H1 (cell line): Measurements from ENCODE around the gene ANKFN1. TPM values are rescaled to one million over a fixed set of nuclear protein-coding genes. Genes with fewer than 3 reads are reported as not detected.

Source experiments
- CTCF ChIA-PET: fragments of 300-600 bp; sonication (Branson Sonifier 250); formaldehyde crosslinking; loops from one replicate; lab custom pipeline; 2021; ENCODE audit not compliant: partially characterized antibody; lab: Charles Lee
- POLR2A ChIA-PET: fragments of 300-600 bp; sonication (Branson Sonifier 250); formaldehyde crosslinking; loops from one replicate; lab custom pipeline; 2021; ENCODE audit warnings: inconsistent platforms; ENCODE audit not compliant: partially characterized antibody; lab: Charles Lee
- DNase-seq, 2 experiments: peaks; one replicate each; pipeline versions ENCODE4 v3.0.0 to v3.0.0-alpha.2; 2010 to 2022; ENCODE audit warnings: low spot score in 2 of 2, low read depth in 1 of 2, mixed read lengths in 1 of 2
- FAIRE-seq: peaks from 2 replicates; lab custom pipeline; 2011; peaks lifted over from hg19 to GRCh38; lab: Jason Lieb, UNC
- H2AFZ ChIP-seq: 2 replicates; pipeline ENCODE4 v1.8.1; 2012; ENCODE audit warnings: low read length, inconsistent platforms
- H2AK5ac ChIP-seq: 2 replicates; pipeline ENCODE4 v1.6.1; 2013; ENCODE audit warnings: low read depth, low read length
- H2BK120ac ChIP-seq: replicated peaks from 2 replicates; pipeline ENCODE3; 2013; ENCODE audit warnings: low read depth, low read length, inconsistent platforms
- H2BK12ac ChIP-seq: 2 replicates; pipeline ENCODE4 v1.6.1; 2013; ENCODE audit warnings: low read depth, low read length
- H2BK15ac ChIP-seq: 2 replicates; pipeline ENCODE4 v1.6.1; 2013; ENCODE audit warnings: low read length
- H2BK20ac ChIP-seq: 2 replicates; pipeline ENCODE4 v1.6.1; 2013; ENCODE audit warnings: low read length
- H2BK5ac ChIP-seq: 2 replicates; pipeline ENCODE4 v1.6.1; 2013; ENCODE audit warnings: low read depth, low read length
- H3K14ac ChIP-seq: 2 replicates; pipeline ENCODE4 v1.6.1; 2013; ENCODE audit warnings: inconsistent platforms; ENCODE audit not compliant: insufficient read length
- H3K18ac ChIP-seq: 2 replicates; pipeline ENCODE4 v1.6.1; 2013; ENCODE audit warnings: low read length; ENCODE audit errors: extremely low read depth
- H3K23ac ChIP-seq: 2 replicates; pipeline ENCODE4 v1.6.1; 2013; ENCODE audit warnings: inconsistent platforms; ENCODE audit not compliant: insufficient read length
- H3K23me2 ChIP-seq: 2 replicates; pipeline ENCODE4 v1.6.1; 2013; ENCODE audit warnings: low read depth, low read length
- H3K27ac ChIP-seq: 2 replicates; pipeline ENCODE4 v1.6.1; 2011; ENCODE audit warnings: low read depth, low read length, inconsistent platforms
- H3K27me3 ChIP-seq, 4 experiments: replicated peaks in 1 of 4; 1 replicate in 1 of 4; 2 replicates in 3 of 4; pipeline versions ENCODE4 v1.6.1 to v1.8.1; 2011 to 2013; ENCODE audit warnings: low read length in 3 of 4, mild to moderate bottlenecking in 3 of 4, inconsistent platforms in 2 of 4, mixed read lengths in 2 of 4, moderate library complexity in 1 of 4; ENCODE audit not compliant: control insufficient read depth in 3 of 4, insufficient read depth in 3 of 4; ENCODE audit errors: extremely low read depth in 1 of 4
- H3K36me3 ChIP-seq, 4 experiments: 2 replicates each; pipeline versions ENCODE4 v1.6.1 to v1.8.1; 2011 to 2013; ENCODE audit warnings: mild to moderate bottlenecking in 4 of 4, low read length in 3 of 4, moderate library complexity in 2 of 4, control low read depth in 1 of 4, inconsistent platforms in 1 of 4; ENCODE audit not compliant: insufficient read depth in 4 of 4, control insufficient read depth in 2 of 4
- H3K4ac ChIP-seq: replicated peaks from 2 replicates; pipeline ENCODE3; 2013; ENCODE audit warnings: low read length, low read depth, mixed read lengths, inconsistent platforms; ENCODE audit not compliant: insufficient read length
- H3K4me1 ChIP-seq, 4 experiments: replicated peaks in 1 of 4; 1 replicate in 1 of 4; 2 replicates in 3 of 4; pipeline versions ENCODE4 v1.6.1 to v1.8.1; 2011 to 2013; ENCODE audit warnings: low read length in 3 of 4, inconsistent platforms in 2 of 4, mixed read lengths in 1 of 4; ENCODE audit not compliant: insufficient read depth in 4 of 4, control insufficient read depth in 3 of 4
- H3K4me2 ChIP-seq, 2 experiments: 2 replicates each; pipeline versions ENCODE4 v1.6.1 to v1.8.1; 2011 to 2013; ENCODE audit warnings: low read depth in 2 of 2, low read length in 2 of 2, control low read depth in 1 of 2, inconsistent platforms in 1 of 2, mild to moderate bottlenecking in 1 of 2; ENCODE audit not compliant: insufficient read depth in 1 of 2
- H3K4me3 ChIP-seq, 4 experiments: fragments of 200-600, 300-600 bp in 1 of 4; sonication (generic), shearing (Covaris generic), sonication (Bioruptor Twin) in 1 of 4; 2 replicates each; pipeline versions ENCODE4 v1.5.1 to v1.8.1; 2011 to 2016; ENCODE audit warnings: low read length in 4 of 4, low read depth in 3 of 4, control low read depth in 2 of 4, inconsistent platforms in 2 of 4, mild to moderate bottlenecking in 2 of 4, mixed read lengths in 1 of 4, moderate library complexity in 1 of 4; ENCODE audit not compliant: insufficient read depth in 2 of 4; ENCODE audit errors: extremely low read depth in 1 of 4
- H3K56ac ChIP-seq: replicated peaks from 2 replicates; pipeline ENCODE3; 2013; ENCODE audit warnings: low read depth, mild to moderate bottlenecking, mixed read lengths, low read length, inconsistent platforms; ENCODE audit not compliant: insufficient read length
- H3K79me1 ChIP-seq: 2 replicates; pipeline ENCODE4 v1.6.1; 2013; ENCODE audit warnings: low read depth, low read length, control low read depth
- H3K79me2 ChIP-seq, 2 experiments: 2 replicates each; pipeline versions ENCODE4 v1.6.1 to v1.8.1; 2012 to 2013; ENCODE audit warnings: low read length in 2 of 2, mild to moderate bottlenecking in 2 of 2, inconsistent platforms in 1 of 2; ENCODE audit not compliant: insufficient read depth in 2 of 2, control insufficient read depth in 1 of 2
- H3K9ac ChIP-seq, 4 experiments: replicated peaks in 1 of 4; 1 replicate in 1 of 4; 2 replicates in 3 of 4; pipeline versions ENCODE4 v1.6.1 to v1.8.1; 2011 to 2013; ENCODE audit warnings: low read depth in 3 of 4, low read length in 3 of 4, control low read depth in 2 of 4, mild to moderate bottlenecking in 2 of 4, moderate library complexity in 2 of 4, inconsistent platforms in 1 of 4; ENCODE audit errors: extremely low read depth in 1 of 4
- H3K9me3 ChIP-seq, 2 experiments: 2 replicates each; pipeline versions ENCODE4 v1.6.1 to v1.8.1; 2012 to 2013; ENCODE audit warnings: mild to moderate bottlenecking in 2 of 2, moderate library complexity in 2 of 2, control low read depth in 1 of 2, inconsistent platforms in 1 of 2, low read depth in 1 of 2, low read length in 1 of 2, mixed read lengths in 1 of 2; ENCODE audit not compliant: insufficient read depth in 2 of 2
- H4K20me1 ChIP-seq, 2 experiments: replicated peaks in 1 of 2; 2 replicates each; pipeline versions ENCODE3 to v1.8.1; 2011 to 2013; ENCODE audit warnings: inconsistent platforms in 2 of 2, low read length in 2 of 2, mild to moderate bottlenecking in 1 of 2; ENCODE audit not compliant: insufficient read depth in 2 of 2, control insufficient read depth in 1 of 2
- H4K5ac ChIP-seq: 2 replicates; pipeline ENCODE4 v1.6.1; 2013; ENCODE audit warnings: low read length, low read depth, mixed read lengths, inconsistent platforms; ENCODE audit not compliant: insufficient read length
- H4K8ac ChIP-seq: 2 replicates; pipeline ENCODE4 v1.8.0; 2013; ENCODE audit warnings: mild to moderate bottlenecking, moderate library complexity, low read length, inconsistent platforms; ENCODE audit not compliant: insufficient read depth; ENCODE audit errors: extremely low read depth
- H4K91ac ChIP-seq: replicated peaks from 2 replicates; pipeline ENCODE3; 2013; ENCODE audit warnings: low read length, mixed read lengths, inconsistent platforms; ENCODE audit not compliant: insufficient read length
- BCL11A ChIP-seq, 2 experiments: IDR thresholded peaks; one replicate each; pipeline ENCODE4 v1.6.1; 2011; ENCODE audit warnings: low read depth in 2 of 2, low read length in 2 of 2, mild to moderate bottlenecking in 2 of 2
- BRCA1 ChIP-seq: IDR thresholded peaks from 2 replicates; pipeline ENCODE4 v1.6.1; 2012; ENCODE audit warnings: low read depth, low read length, improper control_type of control experiment
- CBX8 ChIP-seq: fragments of 300-800, 300-1000 bp; sonication (generic); IDR thresholded peaks from 2 replicates; pipeline ENCODE4 v1.7.1; 2016; ENCODE audit warnings: low read depth, low read length, borderline replicate concordance
- EP300 ChIP-seq, 2 experiments: IDR thresholded peaks; 1 replicate in 1 of 2; 2 replicates in 1 of 2; pipeline ENCODE4 v1.6.1; 2011 to 2012; ENCODE audit warnings: low read depth in 2 of 2, low read length in 2 of 2, mild to moderate bottlenecking in 2 of 2, borderline replicate concordance in 1 of 2, inconsistent platforms in 1 of 2, moderate library complexity in 1 of 2
- HDAC2 ChIP-seq, 2 experiments: fragments of 300-600 bp in 1 of 2; sonication (generic) in 1 of 2; IDR thresholded peaks; 2 replicates each; pipeline ENCODE4 v1.6.1; 2011 to 2012; ENCODE audit warnings: low read depth in 2 of 2, low read length in 2 of 2, mild to moderate bottlenecking in 2 of 2, moderate library complexity in 2 of 2, borderline replicate concordance in 1 of 2, inconsistent platforms in 1 of 2
- NANOG ChIP-seq: IDR thresholded peaks from 2 replicates; pipeline ENCODE4 v1.6.1; 2011; ENCODE audit warnings: low read length, low read depth, mild to moderate bottlenecking, inconsistent platforms; ENCODE audit not compliant: insufficient read depth, poor library complexity, severe bottlenecking
- POLR2AphosphoS5 ChIP-seq: IDR thresholded peaks from 2 replicates; pipeline ENCODE4 v1.6.1; 2011; ENCODE audit warnings: low read depth, low read length
- RBBP5 ChIP-seq: IDR thresholded peaks from 2 replicates; pipeline ENCODE4 v1.7.1; 2012; ENCODE audit warnings: low read depth, mild to moderate bottlenecking, inconsistent platforms, low read length, moderate library complexity, borderline replicate concordance
- RXRA ChIP-seq: IDR thresholded peaks from 2 replicates; pipeline ENCODE4 v1.6.1; 2011; ENCODE audit warnings: low read depth, mild to moderate bottlenecking, low read length, moderate library complexity; ENCODE audit not compliant: insufficient read depth
- SIRT6 ChIP-seq: IDR thresholded peaks from one replicate; pipeline ENCODE4 v1.7.1; 2012; ENCODE audit warnings: low read length, inconsistent platforms
- SP1 ChIP-seq: IDR thresholded peaks from 2 replicates; pipeline ENCODE4 v1.6.1; 2011; ENCODE audit warnings: low read depth, low read length
- SP2 ChIP-seq: IDR thresholded peaks from 2 replicates; pipeline ENCODE4 v1.6.1; 2012; ENCODE audit warnings: mild to moderate bottlenecking, low read length, inconsistent platforms
- SP4 ChIP-seq: IDR thresholded peaks from 2 replicates; pipeline ENCODE4 v1.6.1; 2012; ENCODE audit warnings: low read length, inconsistent platforms
- YY1 ChIP-seq: IDR thresholded peaks from 2 replicates; pipeline ENCODE4 v1.6.1; 2011; ENCODE audit warnings: low read depth, mild to moderate bottlenecking, low read length
- WGBS, 2 experiments: shearing (Covaris generic) in 1 of 2; methylation state at CpG; one replicate each; pipeline versions ENCODE4 v1.1.6 to v1.1.7; 2013 to 2015; ENCODE audit warnings: low lambda C conversion rate in 2 of 2, mixed read lengths in 2 of 2, inconsistent platforms in 1 of 2, low coverage in 1 of 2, missing lambda C conversion rate in 1 of 2; ENCODE audit not compliant: insufficient replicate concordance in 2 of 2, insufficient coverage in 1 of 2, insufficient read length in 1 of 2; ENCODE audit errors: extremely low coverage in 1 of 2, missing lambda C conversion rate in 1 of 2; 5-methylcytosine and 5-hydroxymethylcytosine counted together
- polyA plus RNA-seq, 7 experiments: library from polyadenylated mRNA; depleted of rRNA in 3 of 7; stranded (reverse) in 5 of 7; unstranded in 2 of 7; fragments of >200 nt in 5 of 7; fragments of 200-250 nt in 2 of 7; gene quantifications; 1 replicate in 5 of 7; 2 replicates in 1 of 7; 4 replicates in 1 of 7; pipeline versions ENCODE4 v1.2.1 to v1.2.3, GENCODE V29; 2011 to 2013; ENCODE audit warnings: missing spikeins in 2 of 7, mixed read lengths in 2 of 7
- total RNA-seq: library from RNA; stranded (reverse); fragmentation: NEBNext Ultra II Directional; extraction: Animal tissue kit (Norgen Biotek cat#: 25700); gene quantifications from 2 replicates; pipeline ENCODE4 v1.2.1, GENCODE V29; 2021

ANKFN1 gene
- total and polyA plus RNA-seq, 2 of the 8 experiments (the other 6 are each of a cell fraction or from before 2014, with no cell fraction given): not detected

DNA sequence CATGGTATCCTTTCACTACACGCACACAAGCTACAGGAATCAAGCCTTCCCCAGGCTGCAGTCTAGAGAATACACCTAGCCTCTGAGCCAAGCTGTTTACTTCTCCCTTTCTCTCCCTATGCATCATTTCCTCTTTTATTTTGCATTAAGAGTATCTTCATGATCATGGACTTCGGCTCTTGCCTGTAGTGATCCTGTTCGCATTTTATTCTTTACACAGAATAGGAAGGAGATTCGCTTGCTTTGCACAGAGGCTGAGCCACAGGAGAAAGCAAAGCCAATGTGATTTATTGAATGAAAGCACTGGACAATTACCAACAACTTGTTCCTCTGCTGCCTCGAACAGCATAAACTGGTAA lies 172.7 kb downstream of the ANKFN1 start:
- Histone ChIP-seq H3K79me2 (no peaks in the 10 kb centered on the region), H4K20me1 (no peaks in the 10 kb centered on the region), H4K5ac (no peak overlapping the region), H3K4me2 (no peak overlapping the region), H3K4me3 (no peak overlapping the region), H3K27ac (no peak overlapping the region; the same call in 1 of the 2 replicates), H3K23ac (no peak overlapping the region), H3K9me3 (no peaks in the 10 kb centered on the region), H2BK12ac (no peak overlapping the region), H3K18ac (no peak overlapping the region), H2AK5ac (no peak overlapping the region), H3K56ac (no peak overlapping the region), H3K14ac (no peak overlapping the region), H4K8ac (no peak overlapping the region), H3K4me1 (no peaks in the 10 kb centered on the region), H3K36me3 (no peaks in the 10 kb centered on the region), H3K27me3 (no peaks in the 10 kb centered on the region), H4K91ac (no peak overlapping the region), H2BK20ac (no peak overlapping the region), H3K4ac (no peak overlapping the region), H3K9ac (no peak overlapping the region), H2BK120ac (no peak overlapping the region), H2BK15ac (no peak overlapping the region), H3K79me1 (no peaks in the 10 kb centered on the region), H2BK5ac (no peak overlapping the region), H2AFZ (no peak overlapping the region), H3K23me2 (no peaks in the 10 kb centered on the region)
- 98% methylated on average over 5 of the region's 5 CpGs; no CpG with 5 or more reads in 1 of the 2 experiments for WGBS, 2 experiments
- DNase-seq: no peak
- no peak for TF ChIP-seq POLR2AphosphoS5
- TF ChIP-seq NANOG: no peak
- no peak for TF ChIP-seq RXRA
- no peak for TF ChIP-seq CBX8
- TF ChIP-seq EP300 (IDR thresholded peaks at IDR 0.05; ENCODE audit: borderline replicate concordance in 1 of 2, low read depth in 2 of 2, low read length in 2 of 2): no peak
- no peak for TF ChIP-seq BCL11A (IDR thresholded peaks at IDR 0.05; ENCODE audit: low read depth in 2 of 2, low read length in 2 of 2)
- no peak for TF ChIP-seq HDAC2 (IDR thresholded peaks at IDR 0.05; ENCODE audit: borderline replicate concordance in 1 of 2, low read depth in 2 of 2, low read length in 2 of 2)
- TF ChIP-seq SIRT6: no peak
- no peak for TF ChIP-seq RBBP5
- no peak for TF ChIP-seq BRCA1
- TF ChIP-seq YY1: no peak
- no peak for TF ChIP-seq SP4
- no peak for TF ChIP-seq SP2
- no peak for TF ChIP-seq SP1
- CTCF ChIA-PET: interaction anchor here (0.5 to 1.2 kb wide), 7 partner anchors 62 to 555 kb away, joined by 3 to 5 read pairs (median 3); no protein-coding TSS in a partner anchor
- FAIRE-seq: no peak
- POLR2A ChIA-PET: no interaction called here
